Right atrium auricular region (tissue), 2 donors: ENCODE measurements around the gene FBXL17. TPM values are rescaled to one million over a fixed set of nuclear protein-coding genes. Genes with fewer than 3 reads are reported as not detected.

Experiments
- DNase-seq: peaks from one replicate; pipeline ENCODE4 v3.0.0-alpha.2; 2019; ENCODE audit warnings: low spot score
- H3K27ac ChIP-seq, 2 donors: fragments of 200-600 bp; sonication (generic); 1 replicate in 1 of 2; 2 replicates in 1 of 2; pipeline ENCODE4 v1.5.1; 2016 to 2019
- H3K27me3 ChIP-seq, 2 donors: fragments of 200-600 bp; sonication (generic); one replicate each; pipeline versions ENCODE4 v1.5.1 to v1.6.0; 2017 to 2019
- H3K36me3 ChIP-seq: fragments of 200-600 bp; sonication (generic); one replicate; pipeline ENCODE4 v1.5.1; 2016
- H3K4me1 ChIP-seq, 2 donors: fragments of 200-600 bp; sonication (generic); one replicate each; pipeline versions ENCODE4 v1.5.1 to v1.6.0; 2017 to 2019
- H3K4me3 ChIP-seq, 2 donors: fragments of 200-600 bp; sonication (generic); 1 replicate in 1 of 2; 2 replicates in 1 of 2; pipeline ENCODE4 v1.5.1; 2017 to 2019; ENCODE audit warnings: mild to moderate bottlenecking in 1 of 2, moderate library complexity in 1 of 2
- H3K9me3 ChIP-seq, 2 donors: fragments of 200-600 bp; sonication (generic); one replicate each; pipeline ENCODE4 v1.5.1; 2019
- CTCF ChIP-seq, 2 donors: fragments of 200-600 bp; sonication (generic); IDR thresholded peaks; one replicate each; pipeline ENCODE4 v1.5.1; 2019; ENCODE audit warnings: antibody characterized with exemption in 2 of 2
- total RNA-seq, 2 donors: library from RNA; depleted of rRNA; stranded (reverse); fragments of >200 nt; gene quantifications; one replicate each; pipeline ENCODE4 v1.1.0, GENCODE V29; 2016

The FBXL17 gene
- total RNA-seq, 2 donors from 2014 or later, result 16.1 to 31.7 TPM

- no peak for DNase-seq
- no peak overlapping the region for H3K27ac ChIP-seq
- no peaks in the 10 kb centered on the region for H3K4me1 ChIP-seq
- H3K9me3 ChIP-seq, result no peaks in the 10 kb centered on the region
- H3K4me3 ChIP-seq, result no peak overlapping the region
- TF ChIP-seq CTCF (IDR thresholded peaks at IDR 0.05), result no peak
- H3K27me3 ChIP-seq, result no peaks in the 10 kb centered on the region
- H3K36me3 ChIP-seq, result no peaks in the 10 kb centered on the region
Measured at GRCh38 chr5:108061941-108062340, 320.0 kb downstream of the FBXL17 start.

- no peak overlapping the region for H3K4me3 ChIP-seq
- no peaks in the 10 kb centered on the region for H3K9me3 ChIP-seq
- DNase-seq, result no peak
- H3K27me3 ChIP-seq, result no peaks in the 10 kb centered on the region
- no peaks in the 10 kb centered on the region for H3K4me1 ChIP-seq
- no peaks in the 10 kb centered on the region for H3K36me3 ChIP-seq
- TF ChIP-seq CTCF (IDR thresholded peaks at IDR 0.05), result no peak
- no peak overlapping the region for H3K27ac ChIP-seq
Measured at GRCh38 chr5:108060340-108060739, 321.6 kb downstream of the FBXL17 start.

- no peak overlapping the region for H3K27ac ChIP-seq
- H3K9me3 ChIP-seq, result peaks cover 0 to under 1% of the 10 kb centered on the region in 2 donors
- H3K4me3 ChIP-seq, result no peak overlapping the region
- peaks cover 3% of the 10 kb centered on the region for H3K36me3 ChIP-seq
- no peaks in the 10 kb centered on the region for H3K27me3 ChIP-seq
- no peak for DNase-seq
- TF ChIP-seq CTCF (IDR thresholded peaks at IDR 0.05), result no peak
- H3K4me1 ChIP-seq, result no peaks in the 10 kb centered on the region
Measured at GRCh38 chr5:108059334-108059733, 322.6 kb downstream of the FBXL17 start.

GRCh38 chr5:108054349-108054748 is 327.5 kb downstream of the FBXL17 start:
- no peak overlapping the region for H3K27ac ChIP-seq
- H3K4me1 ChIP-seq, result no peaks in the 10 kb centered on the region
- no peak overlapping the region for H3K4me3 ChIP-seq
- H3K9me3 ChIP-seq, result peaks cover 0 to 24% of the 10 kb centered on the region in 2 donors
- peaks cover 6% of the 10 kb centered on the region for H3K36me3 ChIP-seq
- no peak for TF ChIP-seq CTCF (IDR thresholded peaks at IDR 0.05)
- DNase-seq, result no peak
- no peaks in the 10 kb centered on the region for H3K27me3 ChIP-seq

- H3K9me3 ChIP-seq, result peaks cover 0 to 7% of the 10 kb centered on the region in 2 donors
- H3K36me3 ChIP-seq, result no peaks in the 10 kb centered on the region
- no peak for TF ChIP-seq CTCF (IDR thresholded peaks at IDR 0.05)
- no peak overlapping the region for H3K4me3 ChIP-seq
- no peaks in the 10 kb centered on the region for H3K27me3 ChIP-seq
- no peak for DNase-seq
- H3K4me1 ChIP-seq, result no peaks in the 10 kb centered on the region
- H3K27ac ChIP-seq, result no peak overlapping the region
Measured at GRCh38 chr5:108046955-108047670, 334.8 kb downstream of the FBXL17 start.

GRCh38 chr5:108036482-108036881 is 345.4 kb downstream of the FBXL17 start:
- Histone ChIP-seq H3K27ac (no peak overlapping the region), H3K4me1 (no peaks in the 10 kb centered on the region), H3K36me3 (no peaks in the 10 kb centered on the region), H3K9me3 (no peaks in the 10 kb centered on the region), H3K4me3 (no peak overlapping the region), H3K27me3 (no peaks in the 10 kb centered on the region)
- TF ChIP-seq CTCF (IDR thresholded peaks at IDR 0.05), result no peak
- no peak for DNase-seq
